HEK293 (cell line): ENCODE results near the gene ZFYVE1.

ENCODE experiments used
- AEBP2 ChIP-seq: fragments of 450-650 bp; formaldehyde crosslinking; IDR thresholded peaks from 2 replicates; pipeline ENCODE4 v1.5.1; 2016; ENCODE audit warnings: missing biosample characterization, missing genetic modification characterization, borderline replicate concordance
- GLI2 ChIP-seq: fragments of 450-650 bp; formaldehyde crosslinking; IDR thresholded peaks from 2 replicates; pipeline ENCODE4; 2017; ENCODE audit warnings: missing biosample characterization, missing genetic modification characterization, low read depth, borderline replicate concordance
- GLIS1 ChIP-seq: fragments of 450-650 bp; formaldehyde crosslinking; IDR thresholded peaks from 2 replicates; pipeline ENCODE4 v1.5.1; 2016; ENCODE audit warnings: missing biosample characterization, missing genetic modification characterization
- HIC1 ChIP-seq: fragments of 450-650 bp; formaldehyde crosslinking; IDR thresholded peaks from 2 replicates; pipeline ENCODE4 v1.5.1; 2016; ENCODE audit warnings: missing biosample characterization, missing genetic modification characterization
- IKZF3 ChIP-seq: fragments of 450-650 bp; IDR thresholded peaks from 2 replicates; pipeline ENCODE4 v1.5.0; 2018; ENCODE audit warnings: missing biosample characterization, mild to moderate bottlenecking, missing genetic modification characterization, moderate library complexity
- KLF16 ChIP-seq: fragments of 450-650 bp; formaldehyde crosslinking; IDR thresholded peaks from 2 replicates; pipeline ENCODE4 v1.5.1; 2017; ENCODE audit warnings: missing biosample characterization, missing genetic modification characterization
- PRDM1 ChIP-seq: fragments of 450-650 bp; formaldehyde crosslinking; IDR thresholded peaks from 2 replicates; pipeline ENCODE4; 2016; ENCODE audit warnings: missing biosample characterization, missing genetic modification characterization
- PRDM10 ChIP-seq: fragments of 450-650 bp; formaldehyde crosslinking; IDR thresholded peaks from 2 replicates; pipeline ENCODE4 v1.5.1; 2016; ENCODE audit warnings: missing biosample characterization, missing genetic modification characterization
- REPIN1 ChIP-seq: fragments of 450-650 bp; formaldehyde crosslinking; IDR thresholded peaks from 2 replicates; pipeline ENCODE4 v1.5.1; 2017; ENCODE audit warnings: missing biosample characterization, missing genetic modification characterization, low read depth
- SP3 ChIP-seq: fragments of 450-650 bp; formaldehyde crosslinking; IDR thresholded peaks from 2 replicates; pipeline ENCODE4 v1.5.1; 2016; ENCODE audit warnings: missing biosample characterization, missing genetic modification characterization
- YY2 ChIP-seq: fragments of 450-650 bp; formaldehyde crosslinking; IDR thresholded peaks from 2 replicates; pipeline ENCODE4 v1.5.1; 2016; ENCODE audit warnings: missing biosample characterization, missing genetic modification characterization
- ZEB2 ChIP-seq: fragments of 450-650 bp; formaldehyde crosslinking; IDR thresholded peaks from 2 replicates; pipeline ENCODE4 v1.5.1; 2016; ENCODE audit warnings: missing biosample characterization, missing genetic modification characterization
- ZIC2 ChIP-seq: fragments of 450-650 bp; formaldehyde crosslinking; IDR thresholded peaks from 2 replicates; pipeline ENCODE4 v1.5.1; 2016; ENCODE audit warnings: missing biosample characterization, missing genetic modification characterization
- ZNF121 ChIP-seq: fragments of 450-650 bp; formaldehyde crosslinking; IDR thresholded peaks from 2 replicates; pipeline ENCODE4 v1.5.1; 2016; ENCODE audit warnings: missing biosample characterization, missing genetic modification characterization
- ZNF2 ChIP-seq: fragments of 450-650 bp; formaldehyde crosslinking; IDR thresholded peaks from 2 replicates; pipeline ENCODE4 v1.5.1; 2016; ENCODE audit warnings: missing biosample characterization, missing genetic modification characterization
- ZNF292 ChIP-seq: fragments of 450-650 bp; formaldehyde crosslinking; IDR thresholded peaks from 2 replicates; pipeline ENCODE4 v1.5.1; 2016; ENCODE audit warnings: low read depth, missing biosample characterization, missing genetic modification characterization, borderline replicate concordance
- ZNF324 ChIP-seq: fragments of 450-650 bp; formaldehyde crosslinking; IDR thresholded peaks from 2 replicates; pipeline ENCODE4 v1.5.1; 2016; ENCODE audit warnings: missing biosample characterization, missing genetic modification characterization
- ZNF335 ChIP-seq: fragments of 450-650 bp; formaldehyde crosslinking; conservative IDR thresholded peaks from 2 replicates; pipeline ENCODE4 v1.5.1; 2016; ENCODE audit warnings: missing biosample characterization, missing genetic modification characterization
- ZNF366 ChIP-seq: fragments of 450-650 bp; formaldehyde crosslinking; conservative IDR thresholded peaks from 2 replicates; pipeline ENCODE4 v1.5.1; 2016; ENCODE audit warnings: missing biosample characterization, missing genetic modification characterization
- ZNF449 ChIP-seq: fragments of 450-650 bp; formaldehyde crosslinking; IDR thresholded peaks from 2 replicates; pipeline ENCODE4 v1.5.1; 2017; ENCODE audit warnings: missing biosample characterization, mild to moderate bottlenecking, missing genetic modification characterization, moderate library complexity
- ZNF488 ChIP-seq: fragments of 450-650 bp; formaldehyde crosslinking; IDR thresholded peaks from 2 replicates; pipeline ENCODE4 v1.5.1; 2016; ENCODE audit warnings: missing biosample characterization, missing genetic modification characterization
- ZNF544 ChIP-seq: fragments of 450-650 bp; formaldehyde crosslinking; IDR thresholded peaks from 2 replicates; pipeline ENCODE4 v1.5.0; 2017; ENCODE audit warnings: missing biosample characterization, missing genetic modification characterization
- ZNF560 ChIP-seq: fragments of 450-650 bp; formaldehyde crosslinking; IDR thresholded peaks from 2 replicates; pipeline ENCODE4 v1.5.1; 2017; ENCODE audit warnings: missing biosample characterization, missing genetic modification characterization, borderline replicate concordance
- ZNF624 ChIP-seq: fragments of 450-650 bp; formaldehyde crosslinking; IDR thresholded peaks from 2 replicates; pipeline ENCODE4 v1.5.1; 2017; ENCODE audit warnings: missing biosample characterization, missing genetic modification characterization
- ZNF664 ChIP-seq: fragments of 450-650 bp; formaldehyde crosslinking; IDR thresholded peaks from 2 replicates; pipeline ENCODE4 v1.5.1; 2016; ENCODE audit warnings: missing biosample characterization, missing genetic modification characterization
- ZNF692 ChIP-seq: fragments of 450-650 bp; formaldehyde crosslinking; IDR thresholded peaks from 2 replicates; pipeline ENCODE4 v1.5.1; 2016; ENCODE audit warnings: missing biosample characterization, missing genetic modification characterization
- ZXDB ChIP-seq: fragments of 450-650 bp; formaldehyde crosslinking; IDR thresholded peaks from 2 replicates; pipeline ENCODE4 v1.5.1; 2016; ENCODE audit warnings: missing biosample characterization, missing genetic modification characterization

The ZFYVE1 gene

GRCh38 chr14:73058224-73058921, 31.5 kb upstream of the ZFYVE1 start, which contains the start of gene RBM25 (continued):
- TF ChIP-seq ZNF544 (tag by site-specific recombination) = no peak
- no peak for TF ChIP-seq ZNF449 (tag by site-specific recombination)
- TF ChIP-seq AEBP2 = no peak
- peak; percentile 74 for TF ChIP-seq SP3
- TF ChIP-seq ZNF560 (tag by site-specific recombination) = no peak
- TF ChIP-seq ZNF366 = no peak
- TF ChIP-seq HIC1 (tag by site-specific recombination) = peak; percentile 38; the same call in 1 of the 2 replicates
- peak; percentile 79 for TF ChIP-seq YY2 (tag by site-specific recombination)
- peak; percentile 80 for TF ChIP-seq ZEB2 (tag by site-specific recombination)
- no peak for TF ChIP-seq PRDM1 (tag by site-specific recombination)
- peak; percentile 63; the same call in 1 of the 2 replicates for TF ChIP-seq PRDM10
- no peak for TF ChIP-seq ZNF624
- TF ChIP-seq GLIS1 (tag by site-specific recombination) = peak; percentile 26; the same call in 1 of the 2 replicates
- no peak for TF ChIP-seq ZNF292 (tag by site-specific recombination)
- no peak for TF ChIP-seq REPIN1 (tag by site-specific recombination)
- peak; percentile 68 for TF ChIP-seq KLF16 (tag by site-specific recombination)
- no peak for TF ChIP-seq GLI2
- TF ChIP-seq ZNF692 (tag by site-specific recombination) = no peak
- TF ChIP-seq ZXDB (tag by site-specific recombination) = peak; percentile 71
- no peak for TF ChIP-seq ZNF488 (tag by site-specific recombination)
- TF ChIP-seq ZIC2 = no peak
- no peak for TF ChIP-seq IKZF3 (tag by site-specific recombination)
- no peak for TF ChIP-seq ZNF664 (tag by site-specific recombination)
- TF ChIP-seq ZNF121 = no peak
- peak; percentile 49; the same call in 1 of the 2 replicates for TF ChIP-seq ZNF324 (tag by site-specific recombination)
- TF ChIP-seq ZNF335 = peak; percentile 47
- 0 out of 2 replicates have a peak, but pooled peaks have one; percentile 13 for TF ChIP-seq ZNF2 (tag by site-specific recombination)
